Suprapubic skin (tissue), 4 donors: ENCODE measurements around the gene FAM186B.

Experiments
- EP300 ChIP-seq: sonication (generic); formaldehyde crosslinking; IDR thresholded peaks from one replicate; pipeline ENCODE4 v1.6.1; 2017; ENCODE audit warnings: antibody characterized with exemption
- POLR2A ChIP-seq, 2 donors: fragments of 450-650 bp; IDR thresholded peaks; one replicate each; pipeline ENCODE4 v1.6.1; 2017; ENCODE audit warnings: antibody characterized with exemption in 2 of 2, mild to moderate bottlenecking in 2 of 2, moderate library complexity in 2 of 2
- POLR2AphosphoS5 ChIP-seq, 3 donors: sonication (generic); formaldehyde crosslinking; IDR thresholded peaks; one replicate each; pipeline ENCODE4 v1.6.1; 2017; ENCODE audit warnings: antibody characterized with exemption in 3 of 3
- TF ChIP-seq, protein P1 (sequence below), 2 donors: fragments of 200-600 bp in 1 of 2; fragments of 450-650 bp in 1 of 2; sonication (generic) in 1 of 2; IDR thresholded peaks; one replicate each; pipeline ENCODE4 v1.5.1; 2016 to 2019; ENCODE audit warnings: antibody characterized with exemption in 2 of 2, mild to moderate bottlenecking in 1 of 2, moderate library complexity in 1 of 2

DNA sequence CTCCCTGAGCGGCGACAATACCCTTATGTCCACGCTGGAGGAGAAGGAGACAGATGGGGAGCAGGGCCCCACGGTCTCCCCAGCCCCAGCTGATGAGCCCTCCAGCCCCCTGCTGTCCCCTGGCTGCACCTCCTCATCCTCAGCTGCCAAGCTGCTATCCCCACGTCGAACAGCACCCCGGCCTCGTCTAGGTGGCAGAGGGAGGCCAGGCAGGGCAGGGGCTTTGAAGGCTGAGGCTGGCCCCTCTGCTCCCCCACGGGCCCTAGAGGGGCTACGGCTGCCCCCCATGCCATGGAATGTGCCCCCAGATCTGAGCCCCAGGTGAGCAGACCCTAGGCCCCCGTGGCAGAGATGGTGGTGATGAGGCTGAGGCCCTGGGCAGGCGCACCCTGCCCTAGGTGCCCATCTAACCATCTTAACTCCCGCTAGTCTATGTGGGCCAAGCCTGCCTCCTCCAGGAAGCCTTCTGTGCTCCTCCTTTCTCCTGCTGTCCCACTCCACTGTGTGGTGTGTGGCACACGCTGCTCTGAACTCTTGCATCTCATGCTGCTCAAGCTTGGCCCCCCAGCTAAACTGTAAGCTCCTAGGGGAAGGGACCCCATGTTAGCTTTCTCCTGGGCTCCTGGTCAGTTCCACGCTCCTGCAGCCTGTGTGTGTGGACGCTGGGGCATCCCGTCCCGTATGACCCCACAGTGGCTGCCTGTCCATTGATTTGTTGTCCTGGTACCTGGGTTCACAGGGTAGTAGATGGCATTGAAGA is 49.6 kb downstream of the FAM186B start:
- TF ChIP-seq POLR2A (IDR thresholded peaks at IDR 0.05), result no peak
- no peak for TF ChIP-seq POLR2AphosphoS5 (IDR thresholded peaks at IDR 0.05)
- TF ChIP-seq, protein P1, sequence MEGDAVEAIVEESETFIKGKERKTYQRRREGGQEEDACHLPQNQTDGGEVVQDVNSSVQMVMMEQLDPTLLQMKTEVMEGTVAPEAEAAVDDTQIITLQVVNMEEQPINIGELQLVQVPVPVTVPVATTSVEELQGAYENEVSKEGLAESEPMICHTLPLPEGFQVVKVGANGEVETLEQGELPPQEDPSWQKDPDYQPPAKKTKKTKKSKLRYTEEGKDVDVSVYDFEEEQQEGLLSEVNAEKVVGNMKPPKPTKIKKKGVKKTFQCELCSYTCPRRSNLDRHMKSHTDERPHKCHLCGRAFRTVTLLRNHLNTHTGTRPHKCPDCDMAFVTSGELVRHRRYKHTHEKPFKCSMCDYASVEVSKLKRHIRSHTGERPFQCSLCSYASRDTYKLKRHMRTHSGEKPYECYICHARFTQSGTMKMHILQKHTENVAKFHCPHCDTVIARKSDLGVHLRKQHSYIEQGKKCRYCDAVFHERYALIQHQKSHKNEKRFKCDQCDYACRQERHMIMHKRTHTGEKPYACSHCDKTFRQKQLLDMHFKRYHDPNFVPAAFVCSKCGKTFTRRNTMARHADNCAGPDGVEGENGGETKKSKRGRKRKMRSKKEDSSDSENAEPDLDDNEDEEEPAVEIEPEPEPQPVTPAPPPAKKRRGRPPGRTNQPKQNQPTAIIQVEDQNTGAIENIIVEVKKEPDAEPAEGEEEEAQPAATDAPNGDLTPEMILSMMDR (IDR thresholded peaks at IDR 0.05), result no peak
- TF ChIP-seq EP300, result no peak
